HL-60 (cell line): ENCODE data around the gene DIPK1A.

Experiments used
- DNase-seq, 2 experiments: peaks; one replicate each; pipeline ENCODE4 v3.0.0-alpha.2; 2010 to 2020; ENCODE audit warnings: low read depth in 1 of 2, low spot score in 1 of 2
- H3K27ac ChIP-seq: fragments of 250-450 bp; sonication (Bioruptor Pico); replicated peaks from 2 replicates; pipeline ENCODE4 v1.5.1; 2020; ENCODE audit warnings: mild to moderate bottlenecking, moderate library complexity
- H3K27me3 ChIP-seq: fragments of 250-450 bp; sonication (Bioruptor Pico); 2 replicates; pipeline ENCODE4 v1.5.1; 2021; ENCODE audit warnings: mild to moderate bottlenecking, moderate library complexity; ENCODE audit not compliant: insufficient read depth, poor library complexity, severe bottlenecking
- H3K4me3 ChIP-seq: replicated peaks from 2 replicates; pipeline ENCODE4 v1.5.1; 2011; ENCODE audit warnings: mild to moderate bottlenecking, control low read depth, low read length; ENCODE audit not compliant: insufficient read depth
- GABPA ChIP-seq: IDR thresholded peaks from 2 replicates; pipeline ENCODE4 v1.6.1; 2012; ENCODE audit warnings: low read depth
- POLR2AphosphoS5 ChIP-seq: IDR thresholded peaks from 2 replicates; pipeline ENCODE4 v1.6.1; 2012; ENCODE audit warnings: low read depth
- SPI1 ChIP-seq: IDR thresholded peaks from 2 replicates; pipeline ENCODE4 v1.6.1; 2012; ENCODE audit warnings: low read depth, mild to moderate bottlenecking, borderline replicate concordance
- TF ChIP-seq, protein P1 (sequence below): IDR thresholded peaks from 2 replicates; pipeline ENCODE4 v1.6.1; 2012; ENCODE audit warnings: low read depth; ENCODE audit not compliant: insufficient replicate concordance
- TF ChIP-seq, protein P2 (sequence below): IDR thresholded peaks from one replicate; pipeline ENCODE4 v1.5.1; 2011; ENCODE audit warnings: low read length, control low read depth, inconsistent platforms; ENCODE audit not compliant: insufficient read depth

Gene DIPK1A

GRCh38 chr1:92831762-92832536 lies 129.3 kb downstream of the DIPK1A start, which contains the start of gene RPL5:
TSS of gene RPL5 (plus strand) at chr1:92832040. CDS start at chr1:92832115, 75 bp downstream.
- H3K27me3 ChIP-seq = no peaks in the 10 kb centered on the region
- peak within 1 kb of the TSS; percentile 98 for H3K27ac ChIP-seq
- DNase-seq = peak; percentile 97
- TF ChIP-seq, protein P1, sequence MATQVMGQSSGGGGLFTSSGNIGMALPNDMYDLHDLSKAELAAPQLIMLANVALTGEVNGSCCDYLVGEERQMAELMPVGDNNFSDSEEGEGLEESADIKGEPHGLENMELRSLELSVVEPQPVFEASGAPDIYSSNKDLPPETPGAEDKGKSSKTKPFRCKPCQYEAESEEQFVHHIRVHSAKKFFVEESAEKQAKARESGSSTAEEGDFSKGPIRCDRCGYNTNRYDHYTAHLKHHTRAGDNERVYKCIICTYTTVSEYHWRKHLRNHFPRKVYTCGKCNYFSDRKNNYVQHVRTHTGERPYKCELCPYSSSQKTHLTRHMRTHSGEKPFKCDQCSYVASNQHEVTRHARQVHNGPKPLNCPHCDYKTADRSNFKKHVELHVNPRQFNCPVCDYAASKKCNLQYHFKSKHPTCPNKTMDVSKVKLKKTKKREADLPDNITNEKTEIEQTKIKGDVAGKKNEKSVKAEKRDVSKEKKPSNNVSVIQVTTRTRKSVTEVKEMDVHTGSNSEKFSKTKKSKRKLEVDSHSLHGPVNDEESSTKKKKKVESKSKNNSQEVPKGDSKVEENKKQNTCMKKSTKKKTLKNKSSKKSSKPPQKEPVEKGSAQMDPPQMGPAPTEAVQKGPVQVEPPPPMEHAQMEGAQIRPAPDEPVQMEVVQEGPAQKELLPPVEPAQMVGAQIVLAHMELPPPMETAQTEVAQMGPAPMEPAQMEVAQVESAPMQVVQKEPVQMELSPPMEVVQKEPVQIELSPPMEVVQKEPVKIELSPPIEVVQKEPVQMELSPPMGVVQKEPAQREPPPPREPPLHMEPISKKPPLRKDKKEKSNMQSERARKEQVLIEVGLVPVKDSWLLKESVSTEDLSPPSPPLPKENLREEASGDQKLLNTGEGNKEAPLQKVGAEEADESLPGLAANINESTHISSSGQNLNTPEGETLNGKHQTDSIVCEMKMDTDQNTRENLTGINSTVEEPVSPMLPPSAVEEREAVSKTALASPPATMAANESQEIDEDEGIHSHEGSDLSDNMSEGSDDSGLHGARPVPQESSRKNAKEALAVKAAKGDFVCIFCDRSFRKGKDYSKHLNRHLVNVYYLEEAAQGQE = peak; percentile 85
- TF ChIP-seq, protein P2, sequence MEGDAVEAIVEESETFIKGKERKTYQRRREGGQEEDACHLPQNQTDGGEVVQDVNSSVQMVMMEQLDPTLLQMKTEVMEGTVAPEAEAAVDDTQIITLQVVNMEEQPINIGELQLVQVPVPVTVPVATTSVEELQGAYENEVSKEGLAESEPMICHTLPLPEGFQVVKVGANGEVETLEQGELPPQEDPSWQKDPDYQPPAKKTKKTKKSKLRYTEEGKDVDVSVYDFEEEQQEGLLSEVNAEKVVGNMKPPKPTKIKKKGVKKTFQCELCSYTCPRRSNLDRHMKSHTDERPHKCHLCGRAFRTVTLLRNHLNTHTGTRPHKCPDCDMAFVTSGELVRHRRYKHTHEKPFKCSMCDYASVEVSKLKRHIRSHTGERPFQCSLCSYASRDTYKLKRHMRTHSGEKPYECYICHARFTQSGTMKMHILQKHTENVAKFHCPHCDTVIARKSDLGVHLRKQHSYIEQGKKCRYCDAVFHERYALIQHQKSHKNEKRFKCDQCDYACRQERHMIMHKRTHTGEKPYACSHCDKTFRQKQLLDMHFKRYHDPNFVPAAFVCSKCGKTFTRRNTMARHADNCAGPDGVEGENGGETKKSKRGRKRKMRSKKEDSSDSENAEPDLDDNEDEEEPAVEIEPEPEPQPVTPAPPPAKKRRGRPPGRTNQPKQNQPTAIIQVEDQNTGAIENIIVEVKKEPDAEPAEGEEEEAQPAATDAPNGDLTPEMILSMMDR = peak; percentile 98
- peak; percentile 99 for TF ChIP-seq POLR2AphosphoS5
- TF ChIP-seq SPI1 = no peak
- TF ChIP-seq GABPA = no peak
- peak within 1 kb of the TSS; percentile 91 for H3K4me3 ChIP-seq

- TF ChIP-seq, protein P1 = no peak
- TF ChIP-seq GABPA (no peak), SPI1 (no peak), POLR2AphosphoS5 (no peak)
- TF ChIP-seq, protein P2 = no peak
- Histone ChIP-seq H3K27me3 (no peaks in the 10 kb centered on the region), H3K27ac (no peak overlapping the region), H3K4me3 (no peak overlapping the region; the same call in 1 of the 2 replicates)
- DNase-seq = no peak
These were observed 129.9 kb downstream of the DIPK1A start for GRCh38 chr1:92831368-92831761.

GRCh38 chr1:92826792-92827191 lies 134.5 kb downstream of the DIPK1A start:
- H3K27ac ChIP-seq = no peak overlapping the region
- no peak for DNase-seq
- no peaks in the 10 kb centered on the region for H3K27me3 ChIP-seq
- H3K4me3 ChIP-seq = no peak overlapping the region
- TF ChIP-seq SPI1 = no peak
- TF ChIP-seq POLR2AphosphoS5 = no peak
- TF ChIP-seq, protein P2 = no peak
- TF ChIP-seq GABPA = no peak
- TF ChIP-seq, protein P1 = no peak
